ENCODE measurements around the gene ATP10D. TPM values are rescaled to one million over a fixed set of nuclear protein-coding genes. Genes with fewer than 3 reads are reported as not detected.

ATP10D gene
- total and polyA plus RNA-seq, 2 donors (not counting 3 experiments of a cell fraction or from before 2014, with no cell fraction given): 34.1 to 40.2 TPM

DNA sequence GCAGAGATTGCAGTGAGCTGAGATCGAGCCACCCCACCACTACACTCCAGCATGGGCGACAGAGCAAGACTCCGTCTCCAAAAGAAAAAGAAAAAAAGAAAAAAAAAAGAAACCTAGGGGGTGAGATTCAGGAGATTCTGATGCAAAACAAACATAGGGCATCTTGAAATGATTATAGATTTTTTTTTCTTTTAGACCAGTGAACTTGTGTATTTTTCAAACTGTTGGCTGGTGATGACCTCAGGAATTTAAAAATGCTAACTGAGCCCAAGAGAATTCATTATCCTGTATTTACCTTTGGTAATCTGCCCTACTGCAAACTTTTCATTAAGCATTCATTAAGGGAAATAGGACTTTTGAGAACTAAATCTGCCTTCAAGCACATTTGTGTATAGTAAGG, 20.6 kb downstream of the ATP10D start:
- BruUV-seq (replicated peaks): no TSS peak
- H3K4me3 ChIP-seq (replicated peaks in 1 of 3; ENCODE audit: insufficient read depth in 1 of 3, low read depth in 1 of 3, low read length in 3 of 3): no peak overlapping the region
- no peak overlapping the region for H3K4me2 ChIP-seq (ENCODE audit: insufficient read depth, low read length)
- TF ChIP-seq FOS (IDR thresholded peaks at IDR 0.05; ENCODE audit: borderline replicate concordance, insufficient read depth, low read length): no peak
- no peak for TF ChIP-seq MAX (IDR thresholded peaks at IDR 0.05; ENCODE audit: insufficient read depth, insufficient read length)
- no peak for TF ChIP-seq POLR2AphosphoS5 (IDR thresholded peaks at IDR 0.05; ENCODE audit: insufficient read depth, low read depth, low read length)
- no peak for TF ChIP-seq GATA2 (IDR thresholded peaks at IDR 0.05; ENCODE audit: insufficient read depth, insufficient read length, low read depth, low read length)
- TF ChIP-seq EZH2 (IDR thresholded peaks at IDR 0.05; ENCODE audit: borderline replicate concordance, low read depth, low read length, severe bottlenecking): no peak
- no peak for TF ChIP-seq MYC (IDR thresholded peaks at IDR 0.05; ENCODE audit: low read depth, low read length)
- no peak for TF ChIP-seq CTCF (IDR thresholded peaks at IDR 0.05; ENCODE audit: extremely low read depth in 1 of 2, insufficient read depth in 1 of 2, low read depth in 1 of 2, low read length in 2 of 2)
- dilution Hi-C loops (cut with MboI; ENCODE audit: extremely low pct_ligation_motif_present, low sequenced_read_pairs): no loop called here
- no peak for FAIRE-seq
- no peak overlapping the region for H3K27ac ChIP-seq (ENCODE audit: insufficient read depth, low read depth, low read length)
- H3K4me1 ChIP-seq (ENCODE audit: control insufficient read depth, extremely low read depth, insufficient read depth, low read length): peaks cover 6% of the 10 kb centered on the region
- intact Hi-C loops (cut with micrococcal nuclease): no loop called here
- H3K9me1 ChIP-seq (replicated peaks; ENCODE audit: control insufficient read depth, extremely low read depth, insufficient read depth, low read length): no peaks in the 10 kb centered on the region
- no peaks in the 10 kb centered on the region for H3K9me3 ChIP-seq (replicated peaks; ENCODE audit: control insufficient read depth, insufficient read depth, low read length)
- H3K27me3 ChIP-seq (ENCODE audit: control insufficient read depth in 2 of 2, insufficient read depth in 2 of 2, low read length in 2 of 2): no peaks in the 10 kb centered on the region
- POLR2A ChIA-PET: no interaction called here
- no peaks in the 10 kb centered on the region for H3K36me3 ChIP-seq (ENCODE audit: control insufficient read depth in 2 of 2, extremely low read depth in 1 of 2, insufficient read depth in 2 of 2, low read length in 2 of 2)
- H4K20me1 ChIP-seq (replicated peaks; ENCODE audit: control insufficient read depth, extremely low read depth, insufficient read depth, low read length): no peaks in the 10 kb centered on the region
- DNase-seq (ENCODE audit: low read depth, low spot score): no peak
- CTCF ChIA-PET: interaction anchor here (1.1 kb wide), 1 partner anchor 37 kb away, joined by 3 read pairs; no protein-coding TSS in a partner anchor
- no peaks in the 10 kb centered on the region for H3K79me2 ChIP-seq (ENCODE audit: control insufficient read depth, insufficient read depth, low read length)
- no peak overlapping the region for H3K9ac ChIP-seq (replicated peaks; ENCODE audit: extremely low read depth, insufficient read depth, low read length)
- no peak overlapping the region for H2AFZ ChIP-seq (ENCODE audit: low read depth, low read length)
